GM21423 (cell line): Measurements from ENCODE around the gene PCK1.

Source experiments
- ATAC-seq: cut with Tn5 transposase; IDR thresholded peaks from one replicate; pipeline ENCODE4 v1.9.1; 2021; ENCODE audit warnings: mild to moderate bottlenecking, moderate library complexity; ENCODE audit not compliant: unreplicated experiment

Gene PCK1

GRCh38 chr20:57587278-57587988, 26.5 kb downstream of the PCK1 start:
- no peak for ATAC-seq

DNA sequence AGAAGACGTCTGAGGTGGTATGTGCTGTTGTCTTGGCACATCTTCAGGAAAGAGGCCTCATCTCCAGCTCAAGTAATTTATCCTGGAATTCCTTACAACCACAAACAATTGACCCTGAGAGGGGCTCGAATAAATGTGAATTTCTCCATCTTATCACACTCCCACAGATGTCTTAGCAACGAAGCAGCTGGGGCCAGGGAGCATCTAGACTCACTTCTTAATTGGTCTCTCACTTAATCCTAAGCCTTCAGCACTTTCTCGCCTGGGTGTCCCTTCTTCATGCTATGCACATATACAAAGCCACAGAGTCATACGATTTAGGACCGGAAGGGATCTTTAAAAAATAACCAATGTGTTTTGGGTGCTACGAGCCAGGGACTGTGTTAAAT, 27.1 kb downstream of the PCK1 start:
- ATAC-seq, result no peak

DNA sequence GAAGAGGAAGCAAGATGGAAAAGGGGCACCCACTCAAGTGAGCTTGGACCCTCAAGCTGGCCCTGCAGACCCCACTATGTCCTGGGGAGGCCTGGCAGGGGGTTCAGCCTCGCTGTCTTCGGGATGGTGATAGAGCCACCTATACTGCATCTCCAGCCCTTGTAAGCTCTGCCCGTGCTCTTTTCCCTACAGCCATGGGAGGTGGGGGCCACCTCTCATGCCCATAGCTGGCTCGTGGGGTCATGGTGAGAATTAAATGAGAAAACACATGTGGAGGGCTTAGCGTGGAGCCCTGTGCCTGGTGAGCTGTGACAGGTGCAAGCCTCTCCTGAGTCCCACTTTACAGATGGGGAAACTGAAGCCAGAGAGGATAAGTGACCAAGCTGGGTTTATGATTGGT, 27.7 kb downstream of the PCK1 start:
- ATAC-seq, result no peak

DNA sequence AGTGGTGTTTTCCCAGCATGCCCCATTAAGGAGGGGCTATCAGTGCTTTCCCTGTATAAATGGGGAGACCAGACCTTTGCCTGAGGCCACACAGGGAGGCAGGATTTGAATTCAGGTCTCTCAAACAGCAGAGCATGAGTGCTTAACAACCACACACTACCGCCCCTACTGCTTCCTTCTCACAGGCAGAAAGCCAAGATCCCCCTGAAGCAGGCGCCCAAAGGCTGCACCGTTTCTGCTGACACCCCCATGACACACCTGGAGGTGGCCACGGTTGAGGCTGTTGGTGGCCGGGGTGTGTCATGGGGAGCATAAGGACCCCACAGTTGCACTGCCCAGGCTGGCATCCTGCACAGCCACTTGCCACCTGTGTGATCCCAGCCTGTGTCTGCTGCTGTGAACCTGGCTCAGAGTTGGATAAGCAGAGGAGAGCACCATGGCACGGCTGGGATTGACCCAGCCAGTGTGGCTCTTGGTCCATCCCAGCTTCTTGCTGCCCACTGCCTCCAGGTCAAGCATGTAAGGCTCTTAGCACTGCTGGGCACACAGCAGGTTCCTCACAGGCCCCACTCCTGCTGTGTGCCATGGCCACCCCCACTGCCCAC, 28.3 kb downstream of the PCK1 start:
- no peak for ATAC-seq

- no peak for ATAC-seq
Observed at GRCh38 chr20:57589728-57590484, 29.0 kb downstream of the PCK1 start.

GRCh38 chr20:57590485-57591288, 29.8 kb downstream of the PCK1 start:
- ATAC-seq, result no peak

GRCh38 chr20:57591289-57592229, 30.6 kb downstream of the PCK1 start:
- ATAC-seq, result no peak

- ATAC-seq, result no peak
Observed at GRCh38 chr20:57592263-57593092, 31.6 kb downstream of the PCK1 start.

DNA sequence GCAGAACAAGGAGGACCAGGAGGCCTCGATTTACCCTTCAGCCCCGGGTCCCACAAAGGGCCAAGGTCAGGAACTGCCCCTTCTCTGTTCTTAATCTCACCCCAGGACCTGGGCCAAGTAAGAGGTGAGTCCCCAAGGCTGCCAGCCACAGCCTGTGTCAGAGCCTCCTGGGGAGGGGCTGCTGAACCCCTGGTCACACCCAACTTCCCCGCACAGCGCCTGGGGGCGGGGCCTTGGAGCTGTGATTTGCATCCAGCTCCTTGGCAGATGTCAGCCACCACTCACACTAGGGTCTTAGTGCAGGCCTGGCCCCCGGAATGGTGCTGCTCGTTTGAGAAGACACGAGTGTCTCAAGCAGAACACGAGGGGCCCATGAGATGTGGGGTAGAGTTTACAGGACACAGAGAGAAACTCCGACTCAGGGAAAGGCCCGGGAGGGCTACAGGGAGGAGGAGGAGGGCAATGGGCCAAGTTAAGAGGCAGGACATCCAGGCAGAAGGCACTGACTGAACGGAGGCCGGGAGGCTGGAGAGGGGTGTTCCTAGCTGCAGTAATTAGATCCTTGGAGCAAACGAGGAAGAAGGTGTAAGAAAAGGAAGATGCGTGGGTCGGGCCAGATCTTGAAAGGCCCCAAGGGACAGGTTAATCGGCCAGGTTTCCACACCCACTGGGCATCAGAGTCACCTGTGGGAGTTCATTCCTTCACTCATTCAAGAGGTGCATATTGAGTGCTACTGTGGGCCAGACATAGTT, 32.4 kb downstream of the PCK1 start:
- ATAC-seq, result no peak

- no peak for ATAC-seq
Observed at GRCh38 chr20:57594092-57594951, 33.4 kb downstream of the PCK1 start.

DNA sequence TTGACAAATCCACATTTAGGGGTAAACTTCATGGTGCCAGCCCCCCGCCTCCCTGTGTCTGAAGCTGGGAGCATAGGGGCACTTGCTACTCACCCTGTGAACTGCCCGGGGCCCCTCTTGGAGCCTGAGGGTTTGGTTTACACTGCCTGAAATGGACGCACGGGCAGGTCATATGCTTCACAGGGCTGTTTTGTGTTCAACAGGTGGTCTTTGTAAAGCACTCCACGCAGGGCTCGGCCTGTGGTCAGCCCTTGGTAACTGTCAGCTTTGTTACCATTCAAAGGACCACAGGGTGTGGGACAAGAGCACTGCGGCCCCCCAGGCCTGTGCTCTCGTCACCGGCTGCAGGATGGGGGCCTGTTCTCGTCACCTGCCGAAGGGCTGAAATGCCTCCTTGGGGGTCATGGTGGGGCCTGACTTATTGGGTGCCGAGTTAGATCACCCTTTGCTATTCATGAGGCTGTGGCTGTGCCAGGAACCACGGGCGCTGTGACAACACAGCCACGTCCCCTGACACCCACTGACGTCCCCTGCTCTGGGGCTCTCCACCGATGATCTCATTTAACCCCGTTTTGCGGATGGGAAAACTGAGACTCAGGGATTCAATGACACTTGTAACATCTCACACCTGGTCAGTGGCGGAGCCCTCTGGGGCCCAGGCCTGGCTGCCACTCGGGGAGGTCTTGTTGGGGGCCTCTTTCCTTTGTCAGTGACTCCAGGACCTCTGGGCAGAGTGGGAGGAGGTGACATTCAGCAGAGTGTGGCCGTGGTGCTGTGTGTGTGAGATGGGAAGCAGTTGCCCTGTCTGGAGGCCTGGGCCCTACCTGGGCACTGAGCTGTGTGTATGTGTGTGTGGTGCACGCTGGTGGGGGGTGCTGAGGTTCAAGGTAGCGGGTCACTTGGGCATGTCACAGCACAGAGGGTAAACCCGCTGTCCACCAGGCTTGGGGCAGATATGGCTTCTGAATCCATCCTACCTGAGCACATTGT, 34.4 kb downstream of the PCK1 start:
- ATAC-seq, result no peak

DNA sequence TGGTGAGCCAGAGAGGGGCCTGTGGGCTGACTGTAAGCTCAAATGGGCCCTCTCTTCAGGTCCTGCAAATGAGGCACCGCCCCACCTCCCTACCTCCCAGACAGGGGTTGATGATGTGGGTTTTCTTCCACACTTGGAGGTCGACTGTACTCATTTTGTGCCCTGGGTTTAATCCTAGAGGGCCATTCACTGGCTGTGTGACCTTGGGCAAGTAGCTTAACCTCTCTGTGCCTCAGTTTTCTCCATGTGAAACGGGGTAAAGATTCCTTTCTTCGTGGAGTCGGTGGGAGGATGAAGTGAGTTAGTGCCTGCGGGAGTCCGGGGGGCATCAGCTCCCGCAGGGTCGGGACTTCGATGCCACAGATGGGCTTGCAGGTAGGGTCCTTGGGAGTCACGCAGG, 35.4 kb downstream of the PCK1 start:
- no peak for ATAC-seq

DNA sequence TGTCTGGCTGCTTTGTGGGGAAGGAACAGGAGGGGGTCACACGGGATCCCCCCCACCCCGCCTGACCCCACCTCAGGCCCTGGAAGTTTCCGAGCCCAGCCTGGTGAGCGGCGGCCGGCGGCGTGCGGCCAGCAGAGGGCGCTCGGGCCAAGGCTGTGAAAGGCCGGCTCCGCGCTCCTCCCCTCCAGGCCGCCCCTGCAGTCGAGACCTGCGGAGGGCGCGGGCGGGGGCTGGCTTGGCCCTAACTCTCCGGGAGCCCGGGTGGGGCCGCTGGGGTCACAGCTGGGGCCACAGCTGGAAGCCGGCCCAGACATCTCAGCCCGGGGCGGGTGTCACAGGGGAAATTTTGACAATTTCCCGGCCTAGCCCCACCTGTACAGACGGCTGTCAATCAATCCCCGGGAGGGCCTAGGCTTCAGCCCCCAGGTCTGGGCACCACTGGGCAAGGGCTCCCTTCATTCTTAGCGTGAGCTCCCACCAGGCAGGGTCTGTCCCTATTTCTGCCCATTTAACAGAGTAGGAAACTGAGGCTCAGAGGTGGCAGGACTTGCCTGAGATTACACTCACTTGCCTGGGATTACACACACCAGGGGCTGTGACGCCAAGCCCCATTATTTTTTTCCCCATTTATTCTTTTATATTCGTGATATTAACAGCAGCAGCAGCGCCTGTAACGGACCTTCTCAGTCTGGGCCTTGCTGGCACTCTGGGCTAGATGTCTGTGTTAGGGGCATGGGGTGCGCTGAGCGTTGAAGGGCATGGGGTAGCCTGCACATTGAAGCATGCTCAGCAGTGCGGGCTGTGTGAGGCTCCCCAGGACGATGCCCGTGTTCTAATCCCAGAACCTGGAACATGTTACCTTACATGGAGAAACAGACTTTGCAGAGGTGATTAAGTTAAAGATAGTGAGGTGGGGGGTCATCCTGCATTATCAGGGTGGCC, 36.4 kb downstream of the PCK1 start:
- no peak for ATAC-seq

GRCh38 chr20:57598060-57598459, 37.1 kb downstream of the PCK1 start:
- no peak for ATAC-seq

GRCh38 chr20:57598491-57598890, 37.6 kb downstream of the PCK1 start:
- no peak for ATAC-seq
